K562 (cell line): ENCODE data around the gene DNAJC25. TPM values are rescaled to one million over a fixed set of nuclear protein-coding genes. Genes with fewer than 3 reads are reported as not detected.
"Not testable (repeated sequence)": the region's sequence is repeated elsewhere in the genome, so short reads cannot be mapped to it uniquely, and the experiment has no call there.

ENCODE experiments used
- ATAC-seq: fragments of 200-7000 bp; cut with Tn5 transposase; 3 replicates; pipeline ENCODE4 v1.9.1; 2020; ENCODE audit warnings: moderate library complexity
- BruUV-seq: library from RNA; stranded (reverse); fragments of 400-500 nt; replicated peaks from 2 replicates; lab custom pipeline; 2021; lab: Mats Ljungman, UMichigan
- CTCF ChIA-PET: fragments of 300-600 bp; formaldehyde crosslinking; extraction: SDS; loops from one replicate; lab custom pipeline; 2021; ENCODE audit warnings: low intra/inter-chr PET ratio; lab: Yijun Ruan, JAX
- POLR2A ChIA-PET: fragments of 300-600, 350-650 bp; sonication (Branson Sonifier 250); formaldehyde crosslinking; extraction: SDS; loops from one replicate; lab custom pipeline; 2021; ENCODE audit warnings: antibody characterized with exemption, inconsistent platforms; lab: Yijun Ruan, JAX
- DNase-seq, 4 experiments: peaks; one replicate each; pipeline versions ENCODE4 v3.0.0 to v3.0.0-alpha.2; 2011 to 2018; ENCODE audit warnings: low spot score in 3 of 4, mixed read lengths in 3 of 4; ENCODE audit errors: extremely low read depth in 1 of 4
- FAIRE-seq: peaks from 2 replicates; lab custom pipeline; 2011; peaks lifted over from hg19 to GRCh38; lab: Jason Lieb, UNC
- H2AFZ ChIP-seq: 2 replicates; pipeline ENCODE4 v1.6.0; 2011; ENCODE audit warnings: low read depth, low read length, control low read depth, inconsistent platforms
- H3K27ac ChIP-seq: fragments of 200-600 bp; 3 replicates; pipeline ENCODE4 v1.8.0; 2011; ENCODE audit warnings: low read depth, mild to moderate bottlenecking, control low read depth, inconsistent platforms, low read length, moderate library complexity, mixed read lengths; ENCODE audit errors: extremely low read depth
- H3K27me3 ChIP-seq, 2 experiments: fragments of 300-600 bp in 1 of 2; 2 replicates in 1 of 2; 3 replicates in 1 of 2; pipeline versions ENCODE4 v1.6.0 to v1.8.0; 2011; ENCODE audit warnings: inconsistent platforms in 2 of 2, low read length in 2 of 2, mild to moderate bottlenecking in 1 of 2, mixed read lengths in 1 of 2, moderate library complexity in 1 of 2; ENCODE audit not compliant: control insufficient read depth in 2 of 2, insufficient read depth in 2 of 2
- H3K36me3 ChIP-seq: fragments of 300-600 bp; 3 replicates; pipeline ENCODE4 v1.8.0; 2011; ENCODE audit warnings: mild to moderate bottlenecking, low read length, inconsistent platforms; ENCODE audit not compliant: control insufficient read depth, insufficient read depth
- H3K4me1 ChIP-seq, 2 experiments: fragments of 200-600 bp in 1 of 2; replicated peaks in 1 of 2; 2 replicates in 1 of 2; 3 replicates in 1 of 2; pipeline versions ENCODE4 v1.5.1 to v1.8.0; 2011; ENCODE audit warnings: inconsistent platforms in 2 of 2, low read length in 2 of 2, mild to moderate bottlenecking in 1 of 2, mixed read lengths in 1 of 2, moderate library complexity in 1 of 2; ENCODE audit not compliant: control insufficient read depth in 2 of 2, insufficient read depth in 2 of 2
- H3K4me2 ChIP-seq: 2 replicates; pipeline ENCODE4 v1.6.1; 2011; ENCODE audit warnings: low read length, control low read depth, inconsistent platforms, mixed read lengths; ENCODE audit not compliant: insufficient read depth
- H3K4me3 ChIP-seq: fragments of 200-600 bp; sonication (generic), shearing (Covaris generic); 2 replicates; pipeline ENCODE4 v1.5.1; 2016; ENCODE audit warnings: control low read depth, inconsistent platforms
- H3K79me2 ChIP-seq: fragments of 200-600 bp; 3 replicates; pipeline ENCODE4 v1.8.0; 2011; ENCODE audit warnings: low read length, inconsistent platforms; ENCODE audit not compliant: control insufficient read depth, insufficient read depth
- H3K9ac ChIP-seq, 2 experiments: 2 replicates each; pipeline versions ENCODE4 v1.6.0 to v1.6.1; 2011; ENCODE audit warnings: low read depth in 2 of 2, low read length in 2 of 2, control low read depth in 1 of 2, inconsistent platforms in 1 of 2, mild to moderate bottlenecking in 1 of 2, mixed read lengths in 1 of 2; ENCODE audit not compliant: insufficient read depth in 1 of 2
- H3K9me1 ChIP-seq: one replicate; pipeline ENCODE4 v1.6.0; 2011; ENCODE audit warnings: inconsistent platforms, mild to moderate bottlenecking, low read length, moderate library complexity; ENCODE audit not compliant: control insufficient read depth, insufficient read depth
- H3K9me3 ChIP-seq: replicated peaks from 2 replicates; pipeline ENCODE4 v1.5.1; 2011; ENCODE audit warnings: low read depth, low read length, inconsistent platforms; ENCODE audit not compliant: control insufficient read depth, insufficient read depth
- H4K20me1 ChIP-seq: replicated peaks from 2 replicates; pipeline ENCODE4 v1.6.1; 2011; ENCODE audit warnings: low read length, inconsistent platforms, mixed read lengths; ENCODE audit not compliant: control insufficient read depth, insufficient read depth
- CHD4 ChIP-seq: fragments of 200-600 bp; sonication (generic); IDR thresholded peaks from 3 replicates; pipeline ENCODE4 v1.6.1; 2012; ENCODE audit warnings: low read depth, mild to moderate bottlenecking, mixed read lengths, low read length, inconsistent platforms; ENCODE audit not compliant: insufficient read depth, insufficient replicate concordance, poor library complexity, severe bottlenecking
- CREBBP ChIP-seq: IDR thresholded peaks from one replicate; pipeline ENCODE4 v1.6.1; 2012; ENCODE audit warnings: low read depth, mild to moderate bottlenecking, control low read depth, inconsistent platforms, low read length
- DLX4 ChIP-seq: fragments of 250-450 bp; sonication (Bioruptor Pico); IDR thresholded peaks from 2 replicates; pipeline ENCODE4 v1.6.1; 2021; ENCODE audit warnings: mild to moderate bottlenecking
- EZH2 ChIP-seq: IDR thresholded peaks from 2 replicates; pipeline ENCODE4 v1.6.1; 2012; ENCODE audit warnings: low read depth, mild to moderate bottlenecking, inconsistent platforms, low read length, borderline replicate concordance
- HMG20A ChIP-seq: fragments of 450-650 bp; formaldehyde crosslinking; conservative IDR thresholded peaks from 2 replicates; pipeline ENCODE4 v1.4.0; 2020; ENCODE audit warnings: mild to moderate bottlenecking, mixed read lengths
- MBD1 ChIP-seq: fragments of 250-450 bp; sonication (Bioruptor Pico); IDR thresholded peaks from 2 replicates; pipeline ENCODE4 v1.8.0; 2022; ENCODE audit warnings: inconsistent platforms
- MTF1 ChIP-seq: fragments of 250-450 bp; sonication (Bioruptor Pico); IDR thresholded peaks from 2 replicates; pipeline ENCODE4 v1.9.0; 2021; ENCODE audit warnings: moderate library complexity, mild to moderate bottlenecking, inconsistent platforms, borderline replicate concordance
- NCOA1 ChIP-seq: fragments of 450-650 bp; IDR thresholded peaks from 2 replicates; pipeline ENCODE4 v1.6.1; 2016; ENCODE audit warnings: low read depth
- RHOXF2B ChIP-seq: fragments of 250-450 bp; sonication (Bioruptor Pico); conservative IDR thresholded peaks from 2 replicates; pipeline ENCODE4 v1.5.1; 2021
- SMARCE1 ChIP-seq: fragments of 450-650 bp; IDR thresholded peaks from 2 replicates; pipeline ENCODE4 v1.7.1; 2016; ENCODE audit warnings: mild to moderate bottlenecking
- ZNF197 ChIP-seq: fragments of 200-800 bp; sonication (Bioruptor generic); IDR thresholded peaks from 2 replicates; pipeline ENCODE4 v1.6.1; 2016; ENCODE audit warnings: low read depth, missing genetic modification characterization, missing compliant biosample characterization
- ZNF584 ChIP-seq: fragments of 200-800 bp; sonication (Bioruptor generic); IDR thresholded peaks from 2 replicates; pipeline ENCODE4 v1.6.1; 2016; ENCODE audit warnings: low read depth, mild to moderate bottlenecking, missing genetic modification characterization, missing compliant biosample characterization
- WGBS: fragments of 100-300 bp; shearing (Covaris generic); methylation state at CpG from one replicate; pipeline ENCODE4 v1.1.6; 2016; ENCODE audit warnings: low coverage, mixed read lengths; ENCODE audit not compliant: insufficient coverage; ENCODE audit errors: missing lambda C conversion rate; 5-methylcytosine and 5-hydroxymethylcytosine counted together
- in situ Hi-C: fragments of 300-500 bp; cut with MboI; formaldehyde crosslinking; loops from 4 replicates; pipeline ENCODE4 v1.15.0; 2018; ENCODE audit warnings: inconsistent platforms, mixed read lengths
- intact Hi-C: fragments of 100-400 bp; cut with micrococcal nuclease; formaldehyde crosslinking; loops from 2 replicates; pipeline ENCODE4 v1.14.2; 2022
- polyA plus RNA-seq, 8 experiments: library from polyadenylated mRNA; depleted of rRNA in 4 of 8; stranded (reverse) in 5 of 8; unstranded in 3 of 8; fragments of >200 nt; fragmentation: Nextera tagmentation in 2 of 8; fragmentation: Illumina TruSeq in 1 of 8; extraction: Ambion mirVana in 2 of 8; extraction: Trizol in 1 of 8; gene quantifications; 2 replicates each; pipeline versions ENCODE4 v1.2.1 to v1.2.3, GENCODE V29; 2011 to 2014; ENCODE audit warnings: inconsistent platforms in 1 of 8, missing spikeins in 1 of 8
- total RNA-seq, 7 experiments: library from RNA; depleted of rRNA in 6 of 7; stranded (reverse); fragments of >200 nt in 6 of 7; fragmentation: Illumina TruSeq in 2 of 7; extraction: Trizol in 2 of 7; gene quantifications; 2 replicates each; pipeline versions ENCODE4 v1.2.1 to v1.2.3, GENCODE V29; 2011 to 2021; ENCODE audit warnings: low replicate concordance in 1 of 7

The DNAJC25 gene
- total and polyA plus RNA-seq, 9 of the 15 experiments (the other 6 are each of a cell fraction or from before 2014, with no cell fraction given), result 3.7 to 11.2 (median 7.1) TPM

- TF ChIP-seq MBD1 (CRISPR knock-in tag) (no peak), ZNF197 (CRISPR knock-in tag) (no peak), RHOXF2B (CRISPR knock-in tag) (no peak), NCOA1 (no peak), CHD4 (no peak), SMARCE1 (no peak), HMG20A (CRISPR knock-in tag) (no peak), ZNF584 (CRISPR knock-in tag) (no peak), CREBBP (no peak), EZH2 (no peak), DLX4 (CRISPR knock-in tag) (no peak), MTF1 (CRISPR knock-in tag) (no peak)
Measured at GRCh38 chr9:111615928-111616327, 15.2 kb upstream of the DNAJC25 start (continued).

GRCh38 chr9:111617349-111617748 lies 13.8 kb upstream of the DNAJC25 start:
- H3K4me3 ChIP-seq, H3K9me3 ChIP-seq, CTCF ChIA-PET, FAIRE-seq, BruUV-seq, H3K9ac ChIP-seq, H3K4me1 ChIP-seq, H3K36me3 ChIP-seq, ATAC-seq, POLR2A ChIA-PET, H3K4me2 ChIP-seq, H4K20me1 ChIP-seq, H3K9me1 ChIP-seq, DNase-seq, in situ Hi-C loops, H2AFZ ChIP-seq, H3K27ac ChIP-seq, H3K79me2 ChIP-seq, intact Hi-C loops: not testable (repeated sequence)
- H3K27me3 ChIP-seq, result peaks cover 21 to 23% of the 10 kb centered on the region in 2 experiments
- 12% methylated on average over 9 of the region's 29 CpGs for WGBS
